ENCODE data around the gene PPP2R5A. TPM values are rescaled to one million over a fixed set of nuclear protein-coding genes. Genes with fewer than 3 reads are reported as not detected.

Gene PPP2R5A
- total and polyA plus RNA-seq, 2 of the 13 experiments (the other 11 are each of a cell fraction or from before 2014, with no cell fraction given) = 22.0 to 31.4 TPM

- Histone ChIP-seq H3K9ac (ENCODE audit: insufficient read depth, low read depth, low read length) (no peak overlapping the region), H3K4me2 (ENCODE audit: low read depth, low read length) (no peak overlapping the region), H3K4me3 (replicated peaks in 1 of 3; ENCODE audit: insufficient read depth in 1 of 3, low read depth in 2 of 3, low read length in 3 of 3) (no peak overlapping the region), H3K4me1 (ENCODE audit: insufficient read depth, low read length) (peaks cover 17% of the 10 kb centered on the region), H3K79me2 (ENCODE audit: insufficient read depth, low read length) (peaks cover 79% of the 10 kb centered on the region), H3K9me3 (ENCODE audit: low read length) (no peaks in the 10 kb centered on the region), H4K20me1 (ENCODE audit: insufficient read depth, low read length) (peaks cover 38% of the 10 kb centered on the region), H3K27ac (ENCODE audit: extremely low read length, insufficient read depth, low read length) (no peak overlapping the region), H2AFZ (ENCODE audit: low read length) (no peak overlapping the region), H3K36me3 (replicated peaks in 1 of 2; ENCODE audit: control insufficient read depth in 1 of 2, insufficient read depth in 2 of 2, low read length in 2 of 2) (0 out of 5 replicates have a peak, but pooled peaks cover 0 to 15% of the 10 kb centered on the region in 2 experiments), H3K27me3 (ENCODE audit: control insufficient read depth in 1 of 2, insufficient read depth in 2 of 2, low read length in 2 of 2) (no peaks in the 10 kb centered on the region; a peak in 1 of 5 replicates)
- FAIRE-seq = no peak
- intact Hi-C loops (cut with micrococcal nuclease; ENCODE audit: unreplicated experiment) = no loop called here
- CTCF ChIA-PET (ENCODE audit: low intra/inter-chr PET ratio, low total read pairs) = no interaction called here
- DNase-seq (ENCODE audit: low spot score) = no peak
- ATAC-seq = no peak
- no TSS peak for BruUV-seq (replicated peaks)
- WGBS (ENCODE audit: low lambda C conversion rate) = over 99% methylated on average over 2 of the region's 2 CpGs
- POLR2A ChIA-PET = no interaction called here
- in situ Hi-C loops (cut with HindIII; ENCODE audit: extremely low pct_ligation_motif_present, low pct_unique_long_range_greater_than_20kb) = no loop called here
- TF ChIP-seq ZNF749 (CRISPR knock-in tag; IDR thresholded peaks at IDR 0.05; ENCODE audit: borderline replicate concordance) (no peak), SPEN (CRISPR knock-in tag; IDR thresholded peaks at IDR 0.05; ENCODE audit: low read depth) (no peak), ZNF597 (CRISPR knock-in tag; IDR thresholded peaks at IDR 0.05) (no peak), KMT2A (CRISPR knock-in tag; IDR thresholded peaks at IDR 0.05) (no peak), ZNF770 (CRISPR knock-in tag; IDR thresholded peaks at IDR 0.05) (no peak), ZNF687 (CRISPR knock-in tag; IDR thresholded peaks at IDR 0.05) (no peak)
- TF ChIP-seq, protein P1, sequence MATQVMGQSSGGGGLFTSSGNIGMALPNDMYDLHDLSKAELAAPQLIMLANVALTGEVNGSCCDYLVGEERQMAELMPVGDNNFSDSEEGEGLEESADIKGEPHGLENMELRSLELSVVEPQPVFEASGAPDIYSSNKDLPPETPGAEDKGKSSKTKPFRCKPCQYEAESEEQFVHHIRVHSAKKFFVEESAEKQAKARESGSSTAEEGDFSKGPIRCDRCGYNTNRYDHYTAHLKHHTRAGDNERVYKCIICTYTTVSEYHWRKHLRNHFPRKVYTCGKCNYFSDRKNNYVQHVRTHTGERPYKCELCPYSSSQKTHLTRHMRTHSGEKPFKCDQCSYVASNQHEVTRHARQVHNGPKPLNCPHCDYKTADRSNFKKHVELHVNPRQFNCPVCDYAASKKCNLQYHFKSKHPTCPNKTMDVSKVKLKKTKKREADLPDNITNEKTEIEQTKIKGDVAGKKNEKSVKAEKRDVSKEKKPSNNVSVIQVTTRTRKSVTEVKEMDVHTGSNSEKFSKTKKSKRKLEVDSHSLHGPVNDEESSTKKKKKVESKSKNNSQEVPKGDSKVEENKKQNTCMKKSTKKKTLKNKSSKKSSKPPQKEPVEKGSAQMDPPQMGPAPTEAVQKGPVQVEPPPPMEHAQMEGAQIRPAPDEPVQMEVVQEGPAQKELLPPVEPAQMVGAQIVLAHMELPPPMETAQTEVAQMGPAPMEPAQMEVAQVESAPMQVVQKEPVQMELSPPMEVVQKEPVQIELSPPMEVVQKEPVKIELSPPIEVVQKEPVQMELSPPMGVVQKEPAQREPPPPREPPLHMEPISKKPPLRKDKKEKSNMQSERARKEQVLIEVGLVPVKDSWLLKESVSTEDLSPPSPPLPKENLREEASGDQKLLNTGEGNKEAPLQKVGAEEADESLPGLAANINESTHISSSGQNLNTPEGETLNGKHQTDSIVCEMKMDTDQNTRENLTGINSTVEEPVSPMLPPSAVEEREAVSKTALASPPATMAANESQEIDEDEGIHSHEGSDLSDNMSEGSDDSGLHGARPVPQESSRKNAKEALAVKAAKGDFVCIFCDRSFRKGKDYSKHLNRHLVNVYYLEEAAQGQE (IDR thresholded peaks at IDR 0.05; ENCODE audit: borderline replicate concordance in 1 of 2, low read depth in 1 of 2, low read length in 2 of 2) = no peak
These were observed 28.4 kb downstream of the PPP2R5A start for GRCh38 chr1:212313616-212314015.

Measured in HepG2 (cell line).